GM19240 (cell line): ENCODE results near the gene CLCN5.

Experiments
- DNase-seq: peaks from one replicate; pipeline ENCODE4 v3.0.0; 2011; ENCODE audit warnings: low spot score; ENCODE audit not compliant: insufficient read length

Gene CLCN5

DNA sequence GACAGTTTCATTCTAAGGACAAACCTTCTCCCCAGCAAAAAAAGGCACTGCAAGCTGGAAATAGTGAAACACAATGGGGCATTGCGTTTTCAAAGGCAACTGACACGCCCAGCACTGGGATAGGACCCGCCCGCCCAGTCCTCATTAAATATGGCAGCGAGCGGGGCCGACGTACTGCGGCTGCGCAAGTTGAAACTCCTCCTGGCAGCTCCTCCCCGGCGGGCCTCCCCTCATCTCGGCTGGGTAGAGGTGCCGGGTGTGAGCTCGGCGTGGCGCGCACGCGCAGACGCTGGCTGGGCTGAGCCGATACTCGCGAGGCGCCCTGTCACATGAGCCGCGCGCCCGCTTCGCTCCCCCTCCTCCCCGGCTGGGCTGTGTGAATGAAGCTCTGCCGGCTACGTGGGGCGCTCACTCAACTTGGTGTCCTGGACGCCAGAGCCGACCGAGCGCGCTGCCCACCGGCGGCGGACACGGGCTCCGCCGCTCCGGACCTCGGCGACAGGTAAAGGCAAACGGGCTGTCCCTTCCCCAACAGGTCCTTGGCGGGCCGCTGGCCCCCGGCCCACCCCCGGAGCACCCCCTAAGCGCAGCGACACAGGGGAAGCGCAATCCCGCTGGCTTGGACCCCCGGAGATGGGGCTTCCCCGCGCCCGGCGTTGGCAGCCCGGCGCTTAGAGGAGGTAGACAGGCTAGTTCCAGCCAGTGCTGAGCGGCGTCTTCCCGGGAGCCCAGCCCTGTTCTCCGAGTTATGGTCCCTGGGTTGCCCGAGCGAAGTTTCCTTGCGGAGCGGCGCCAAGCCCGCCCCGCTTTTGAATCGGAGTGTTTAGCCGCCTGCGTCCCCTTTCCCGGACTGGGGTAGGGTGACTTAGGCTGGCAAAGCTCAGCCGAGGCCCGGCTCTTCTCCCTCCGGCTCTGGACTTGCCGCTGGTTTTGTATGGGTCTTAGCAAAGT lies at the start of gene CLCN5:
TSS of gene CLCN5 (plus strand) at position 306 of the 951 bp plus-strand sequence. CDS start 2,703 bp downstream, outside the sequence.
- DNase-seq: peak; percentile 43

DNA sequence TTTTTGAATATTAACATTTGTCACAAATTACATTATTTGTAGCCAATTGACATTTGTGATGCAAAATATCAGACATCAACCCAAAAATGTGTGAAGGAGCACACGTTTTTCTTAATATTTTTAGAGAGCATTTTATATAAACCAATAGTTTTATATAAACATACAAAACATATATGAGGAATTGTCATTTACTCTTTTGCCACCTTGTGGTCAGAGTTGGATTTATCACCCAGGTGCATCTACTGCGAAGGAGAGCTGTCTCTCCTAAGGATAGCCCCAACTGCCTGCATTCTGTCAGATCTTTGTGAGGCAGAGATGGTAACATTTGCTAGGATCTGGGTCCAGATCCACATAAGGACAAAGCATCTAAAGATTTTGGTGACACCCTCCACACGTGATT lies 45.6 kb upstream of the CLCN5 start:
- DNase-seq: peak; percentile 19

- DNase-seq: no peak
These were observed 44.8 kb upstream of the CLCN5 start for GRCh38 chrX:49877397-49878101.

- no peak for DNase-seq
These were observed 44.1 kb upstream of the CLCN5 start for GRCh38 chrX:49878128-49878833.

DNA sequence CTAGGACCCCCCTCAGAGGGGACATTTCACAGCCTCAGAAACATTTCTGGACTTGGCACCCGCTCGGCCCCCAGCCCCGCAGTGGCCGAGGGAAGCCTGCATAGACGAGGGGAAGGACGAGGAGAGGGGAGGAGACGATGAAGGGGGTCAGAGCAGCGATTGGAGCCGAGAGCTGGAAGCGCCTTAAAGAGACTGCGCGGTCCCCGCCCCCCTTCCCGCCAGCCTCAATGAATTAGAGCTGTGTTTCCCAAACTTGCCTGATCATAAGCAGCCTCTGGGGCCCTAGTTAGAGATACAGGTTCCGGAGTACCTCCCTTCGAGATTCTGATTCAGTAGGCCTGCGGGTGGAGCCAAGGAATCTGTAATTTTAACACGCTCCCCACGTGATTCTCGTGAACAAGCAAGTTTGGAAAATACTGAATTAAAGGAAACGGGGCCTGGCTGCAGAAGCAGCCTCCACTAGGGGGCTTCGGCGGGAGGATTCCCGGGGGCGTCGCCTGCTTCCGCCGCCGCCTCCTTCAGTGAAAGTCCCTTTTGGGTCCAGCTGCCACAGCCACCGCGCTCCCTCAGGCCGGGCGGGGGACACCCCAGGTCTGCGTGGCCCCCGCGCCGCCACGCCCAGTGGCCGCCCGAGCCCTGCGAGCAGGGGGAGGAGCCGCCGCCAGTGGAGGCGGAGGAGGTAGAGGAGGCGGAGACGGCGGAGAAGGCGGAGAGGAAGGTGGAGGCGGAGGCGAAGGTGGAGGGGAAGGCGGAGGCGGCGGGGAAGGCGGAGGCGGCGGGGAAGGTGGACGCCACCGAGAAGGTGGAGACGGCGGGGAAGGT lies 43.4 kb upstream of the CLCN5 start, which contains the start of gene USP27X:
TSS of gene USP27X (plus strand) at position 651 of the 822 bp plus-strand sequence. CDS start 824 bp downstream, outside the sequence.
- peak; percentile 18 for DNase-seq

DNA sequence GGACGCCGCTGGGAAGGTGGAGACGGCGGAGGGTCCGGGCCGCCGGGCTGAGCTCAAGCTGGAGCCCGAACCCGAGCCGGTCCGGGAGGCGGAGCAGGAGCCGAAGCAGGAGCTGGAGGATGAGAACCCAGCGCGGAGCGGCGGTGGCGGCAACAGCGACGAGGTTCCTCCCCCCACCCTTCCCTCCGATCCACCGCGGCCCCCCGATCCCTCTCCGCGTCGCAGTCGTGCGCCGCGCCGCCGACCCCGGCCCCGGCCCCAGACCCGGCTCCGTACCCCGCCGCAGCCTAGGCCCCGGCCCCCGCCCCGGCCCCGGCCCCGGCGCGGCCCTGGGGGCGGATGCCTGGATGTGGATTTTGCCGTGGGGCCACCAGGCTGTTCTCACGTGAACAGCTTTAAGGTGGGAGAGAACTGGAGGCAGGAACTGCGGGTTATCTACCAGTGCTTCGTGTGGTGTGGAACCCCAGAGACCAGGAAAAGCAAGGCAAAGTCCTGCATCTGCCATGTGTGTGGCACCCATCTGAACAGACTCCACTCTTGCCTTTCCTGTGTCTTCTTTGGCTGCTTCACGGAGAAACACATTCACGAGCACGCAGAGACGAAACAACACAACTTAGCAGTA lies 42.6 kb upstream of the CLCN5 start:
- DNase-seq: no peak

GRCh38 chrX:49880668-49881067 lies 41.7 kb upstream of the CLCN5 start:
- no peak for DNase-seq

- peak; percentile 19 for DNase-seq
These were observed 38.0 kb upstream of the CLCN5 start for GRCh38 chrX:49884290-49884862.

GRCh38 chrX:49892542-49892941 lies 29.9 kb upstream of the CLCN5 start:
- DNase-seq: no peak

- no peak for DNase-seq
These were observed 25.4 kb upstream of the CLCN5 start for GRCh38 chrX:49896951-49897350.

DNA sequence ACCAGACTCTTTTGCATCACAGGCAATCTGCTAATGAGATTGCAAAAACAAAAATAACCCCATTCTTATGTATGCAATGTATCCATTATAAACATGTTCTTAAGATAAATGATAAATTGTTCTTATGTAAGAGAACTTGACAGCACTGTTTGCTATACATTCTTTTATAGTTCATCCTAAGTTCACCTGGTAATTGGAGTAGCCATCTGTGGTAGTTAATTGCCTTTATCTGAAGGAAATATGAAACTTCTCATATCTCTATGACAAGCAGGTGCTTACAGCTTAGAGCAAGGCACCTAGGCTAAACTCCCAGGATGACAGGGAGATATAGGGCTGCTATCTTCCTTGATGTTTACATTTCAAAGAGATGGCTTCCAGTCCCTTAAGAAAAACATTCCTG lies 21.3 kb upstream of the CLCN5 start:
- DNase-seq: no peak

- DNase-seq: no peak
These were observed 12.1 kb upstream of the CLCN5 start for GRCh38 chrX:49910344-49910743.

- DNase-seq: no peak
These were observed 10.3 kb upstream of the CLCN5 start for GRCh38 chrX:49912086-49912485.

DNA sequence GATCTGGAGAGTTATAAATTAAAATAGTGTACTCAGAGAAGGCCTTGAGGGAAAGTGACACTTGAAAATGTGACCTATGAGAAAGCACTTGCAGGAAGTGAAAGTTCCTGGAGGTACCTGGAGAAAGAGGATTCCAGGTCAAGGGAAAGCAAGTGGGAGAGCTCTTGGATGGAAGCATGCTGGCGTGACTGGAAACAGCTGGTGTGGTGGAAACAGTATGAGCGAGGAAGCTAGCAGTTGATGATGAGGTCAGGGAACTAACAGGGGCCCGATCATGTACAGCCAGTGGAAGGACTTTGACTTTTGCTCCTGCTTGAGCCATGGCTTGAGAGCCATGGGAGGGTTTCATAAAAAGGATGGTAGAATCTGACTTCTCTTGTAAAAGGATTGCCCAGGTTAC lies 9.5 kb upstream of the CLCN5 start:
- DNase-seq: no peak

DNA sequence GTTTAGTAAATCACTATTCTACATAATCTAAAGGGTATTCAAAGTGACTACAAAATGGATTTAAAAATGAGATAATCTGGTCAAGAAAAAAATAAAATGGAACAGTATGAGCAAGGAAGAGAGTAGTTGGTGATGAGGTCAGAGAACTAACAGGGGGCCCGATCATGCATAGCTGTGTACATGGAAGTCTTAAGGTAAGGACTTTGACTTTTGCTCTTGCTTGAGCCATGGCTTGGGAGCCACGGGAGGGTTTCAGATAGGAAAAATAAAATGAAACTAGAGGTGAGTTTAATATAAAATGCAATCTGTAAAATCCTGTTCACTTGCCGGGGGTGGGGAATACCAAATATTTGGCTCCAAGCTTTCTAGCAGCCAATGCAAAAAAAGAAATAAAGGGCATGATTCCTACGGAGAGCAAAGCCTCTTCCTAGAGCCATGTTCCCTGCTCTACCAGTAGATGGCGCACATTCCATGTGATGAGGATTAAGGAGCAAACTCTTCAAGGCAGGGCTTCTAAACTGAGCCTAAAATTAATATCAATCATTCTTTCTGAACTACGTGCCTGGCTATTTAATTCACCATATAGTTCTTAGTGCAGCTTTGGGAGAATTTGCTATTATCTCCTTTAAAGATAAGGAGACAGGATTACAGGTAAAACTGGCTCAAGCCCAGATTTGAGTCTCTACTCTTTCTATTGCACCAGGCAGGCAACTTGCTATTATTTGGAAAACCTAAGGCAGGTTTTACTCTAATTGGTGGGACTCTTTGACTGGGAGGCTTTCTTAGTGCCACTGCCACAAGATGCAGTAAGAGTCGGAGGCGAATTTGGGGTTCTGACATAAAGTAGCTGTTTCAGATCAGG lies 6.8 kb upstream of the CLCN5 start:
- DNase-seq: peak; percentile 25

GRCh38 chrX:49919617-49920016 lies 2.8 kb upstream of the CLCN5 start:
- DNase-seq: peak; percentile 11

DNA sequence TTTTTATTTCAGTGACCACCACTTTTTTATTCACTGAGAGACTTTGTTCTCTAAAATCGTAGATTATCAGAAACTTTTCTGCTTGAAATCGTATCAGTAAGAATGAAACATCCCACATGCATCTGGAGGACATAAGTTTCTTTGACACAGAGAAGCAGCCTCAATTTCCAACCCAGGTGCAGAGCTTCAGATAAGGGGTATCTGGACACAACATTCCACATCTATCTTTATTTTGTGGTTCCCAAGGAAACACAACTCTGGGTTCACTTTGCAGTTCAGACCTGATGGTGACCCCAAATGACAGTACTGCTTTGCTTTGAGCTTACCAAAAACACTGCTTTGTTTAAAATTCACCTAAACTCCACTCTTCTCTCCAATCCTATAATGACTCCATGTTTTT lies 1.3 kb upstream of the CLCN5 start:
- DNase-seq: no peak

- no peak for DNase-seq
These were observed 2.8 kb downstream of the CLCN5 start for GRCh38 chrX:49925176-49925575.

- DNase-seq: no peak
These were observed 7.6 kb downstream of the CLCN5 start for GRCh38 chrX:49930039-49930438.
